Measurements from ENCODE around the gene KCNAB1.

KCNAB1 gene

DNA sequence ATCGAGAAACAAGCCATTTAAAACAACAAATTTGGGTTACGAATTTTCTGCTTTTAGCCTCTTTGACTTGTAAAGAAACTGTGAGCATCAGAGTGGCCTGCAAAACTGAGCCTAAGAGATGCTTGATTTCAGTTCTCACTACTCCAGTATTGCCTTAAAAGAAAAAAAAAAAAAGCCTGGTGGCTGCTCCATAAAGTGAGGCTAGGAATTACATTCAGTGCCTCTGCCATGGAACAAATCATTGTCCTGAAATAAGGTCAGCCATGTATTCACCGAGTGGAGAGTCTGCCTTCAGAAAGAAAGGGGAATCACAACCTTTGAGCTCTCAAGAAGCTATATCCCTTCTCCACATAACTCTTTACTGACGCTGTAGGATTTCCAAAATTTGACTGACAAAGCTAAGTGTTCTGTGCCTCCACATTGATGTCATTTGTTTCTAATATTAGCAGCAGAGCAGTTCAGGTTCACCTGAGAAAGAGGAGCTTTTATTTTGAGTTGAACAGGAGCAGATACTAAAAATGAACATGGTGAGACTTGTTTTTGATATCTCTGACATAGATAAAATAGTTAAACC lies 297.3 kb downstream of the KCNAB1 start:
- no peak for DNase-seq

DNA sequence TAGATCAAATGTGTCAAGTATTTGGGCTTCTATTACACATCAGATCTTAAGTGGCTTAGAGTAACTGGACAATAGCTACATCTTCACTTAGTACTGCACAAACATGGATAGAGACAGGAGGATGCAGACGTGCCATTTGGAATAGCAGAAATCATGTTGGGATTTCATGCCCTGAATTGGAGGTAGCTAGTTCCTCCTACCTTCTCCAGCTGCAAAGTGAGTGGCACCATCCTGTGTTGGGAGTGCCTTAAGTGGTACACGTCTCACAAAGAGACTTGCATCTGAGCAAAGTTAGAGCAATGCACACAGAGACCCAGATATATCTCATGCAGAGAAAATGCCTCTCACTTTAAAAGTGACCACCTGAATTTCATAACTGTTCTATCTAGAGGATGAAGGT lies 298.1 kb downstream of the KCNAB1 start:
- DNase-seq = no peak

DNA sequence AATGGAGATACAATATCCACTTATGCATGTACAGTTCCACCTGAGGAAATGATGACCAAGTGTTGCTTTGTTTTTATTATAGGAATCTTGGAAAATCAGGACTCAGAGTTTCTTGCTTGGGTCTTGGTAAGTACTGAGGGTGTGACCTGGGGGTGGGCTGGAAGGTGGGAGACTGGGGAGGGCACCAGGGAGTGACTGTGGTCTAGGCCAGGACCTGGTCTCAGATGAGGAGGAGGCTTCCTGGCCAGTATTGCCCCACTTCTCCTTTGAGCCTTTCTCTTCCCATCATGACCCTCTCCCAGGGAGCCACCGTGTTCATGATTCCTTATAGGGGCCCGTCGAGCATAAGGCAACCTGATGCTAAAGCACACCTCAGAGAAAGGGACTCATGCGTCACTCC lies 301.2 kb downstream of the KCNAB1 start:
- no peak for DNase-seq

DNA sequence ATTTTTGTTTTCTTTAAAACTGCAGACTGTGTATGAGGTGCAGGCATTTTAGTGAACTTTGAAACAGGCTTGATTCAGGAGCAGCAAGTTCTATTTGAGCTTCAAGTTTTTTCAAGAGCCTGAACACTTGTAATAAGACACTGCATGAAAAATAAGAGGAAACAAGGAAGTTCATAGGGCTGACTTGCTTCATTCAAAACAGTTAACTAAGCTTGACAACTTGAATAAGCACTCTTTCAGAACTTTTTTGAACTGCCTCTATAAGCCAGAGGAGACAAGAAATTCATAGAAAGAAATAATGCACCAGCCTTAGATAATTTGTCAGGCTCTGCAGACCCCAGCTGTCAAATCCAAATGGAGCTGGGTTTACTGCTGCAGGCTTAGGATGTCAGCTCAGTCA lies 304.4 kb downstream of the KCNAB1 start:
- no peak for DNase-seq

DNA sequence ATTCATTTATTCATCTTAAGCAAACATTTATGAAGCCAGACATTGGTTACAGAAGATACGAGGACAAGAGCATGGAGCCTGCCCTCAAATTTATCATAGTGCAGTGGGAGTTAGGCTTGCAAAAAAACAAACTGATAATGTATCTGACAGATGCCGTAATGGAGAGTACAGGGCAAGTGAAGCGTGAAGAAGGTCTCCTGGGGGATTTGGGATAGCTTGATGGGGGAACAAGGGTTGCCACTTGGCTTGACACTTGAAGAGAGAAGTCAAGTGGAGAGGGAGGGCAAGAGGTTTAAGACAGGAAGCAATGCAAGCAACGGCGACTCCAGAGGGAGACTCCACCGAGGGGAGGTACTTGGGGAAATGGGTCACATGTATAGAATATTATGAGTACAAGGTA lies 305.3 kb downstream of the KCNAB1 start:
- no peak for DNase-seq

DNA sequence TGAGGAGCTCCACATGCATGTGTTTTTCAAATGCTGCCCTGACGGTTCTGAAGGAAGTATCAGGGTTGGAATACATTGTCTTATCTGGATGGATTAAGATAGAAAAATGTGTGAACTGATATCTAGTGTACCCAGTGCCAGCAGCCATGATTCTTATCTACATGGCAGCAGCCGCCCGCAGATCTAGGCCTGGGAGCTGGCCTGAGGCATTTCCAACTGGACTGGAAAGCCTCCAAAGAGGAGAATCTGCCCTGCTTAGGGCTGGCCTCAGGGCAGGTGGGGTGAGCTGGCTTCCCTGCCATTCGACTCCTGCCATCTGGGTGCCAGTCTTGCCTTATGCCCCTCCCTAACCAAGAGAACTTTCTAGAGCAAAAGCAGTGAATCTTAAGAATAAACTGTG lies 308.7 kb downstream of the KCNAB1 start:
- no peak for DNase-seq

DNA sequence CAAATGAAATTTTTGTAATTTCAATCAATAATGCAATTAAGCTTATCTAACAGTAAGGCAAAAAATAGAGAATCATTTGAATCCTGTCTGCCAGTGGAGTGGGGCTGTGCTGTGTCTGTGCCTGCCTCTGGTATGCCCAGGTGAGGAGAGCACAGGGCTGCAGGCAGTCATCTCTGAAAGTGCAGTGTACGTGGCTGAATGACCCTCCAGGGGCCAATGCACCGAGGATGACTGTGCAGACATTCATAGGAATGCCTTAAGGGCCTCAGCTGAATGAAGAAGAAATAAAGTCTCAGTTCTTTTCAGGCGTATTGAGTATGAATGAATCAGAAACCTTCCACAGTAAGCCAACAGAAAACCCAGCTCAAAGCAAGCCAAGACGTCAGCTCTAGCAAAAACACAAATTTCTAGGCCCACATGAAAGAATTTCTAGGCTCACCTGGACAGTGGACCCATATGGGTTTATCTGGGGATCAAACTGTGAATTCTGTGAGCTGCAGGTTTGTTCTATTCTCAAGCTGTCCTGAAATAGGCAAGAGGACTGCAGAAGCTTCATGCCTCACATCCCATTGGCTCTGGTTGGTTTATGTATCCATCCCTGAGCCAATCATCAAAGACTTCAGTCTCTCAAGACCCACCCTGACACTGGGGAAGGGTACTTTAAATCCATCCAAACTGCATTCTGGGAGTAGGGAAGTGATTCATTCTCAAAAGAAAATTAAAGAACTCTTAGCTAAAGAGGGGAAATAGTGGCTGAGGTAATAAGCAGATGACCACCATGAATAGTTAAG lies 311.2 kb downstream of the KCNAB1 start:
- DNase-seq = no peak

DNA sequence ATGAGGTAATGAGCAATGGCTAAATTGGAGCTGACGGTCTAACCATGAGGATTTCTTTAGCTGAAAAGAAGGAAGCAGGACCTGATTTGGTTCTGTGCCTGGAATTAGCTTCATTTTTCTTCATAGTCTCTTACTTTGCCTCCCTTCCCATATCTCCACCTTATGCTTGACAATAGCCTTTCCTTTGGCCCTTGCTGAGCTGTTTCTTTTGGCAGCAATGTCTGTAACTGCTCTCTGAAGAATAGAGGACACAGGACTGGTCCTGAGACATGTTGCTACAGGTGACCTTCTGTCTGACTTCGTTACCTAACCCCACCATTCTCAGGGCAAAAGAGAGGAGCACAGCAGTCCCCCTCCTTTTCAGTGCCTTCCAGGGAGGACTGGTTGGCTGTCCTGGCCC lies 312.2 kb downstream of the KCNAB1 start:
- DNase-seq = no peak

DNA sequence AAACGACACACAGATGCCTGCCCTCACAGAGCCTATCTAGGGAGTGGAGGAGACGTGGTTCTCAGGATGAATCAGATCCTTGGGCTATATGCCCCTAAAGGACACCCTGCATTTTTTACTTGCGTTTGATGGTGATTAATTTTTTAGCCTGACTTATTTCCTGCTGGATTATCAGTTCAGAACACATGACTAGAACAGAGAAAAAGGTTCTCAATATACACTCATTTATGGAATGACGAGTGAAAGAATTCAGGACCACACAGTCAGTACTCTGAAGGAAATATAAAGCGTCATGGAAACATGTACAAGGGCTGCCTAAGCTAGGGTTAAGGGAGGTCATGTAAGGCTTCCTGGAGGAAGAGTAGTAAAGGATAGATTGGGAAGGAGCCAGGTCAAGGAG lies 312.8 kb downstream of the KCNAB1 start:
- no peak for DNase-seq

DNA sequence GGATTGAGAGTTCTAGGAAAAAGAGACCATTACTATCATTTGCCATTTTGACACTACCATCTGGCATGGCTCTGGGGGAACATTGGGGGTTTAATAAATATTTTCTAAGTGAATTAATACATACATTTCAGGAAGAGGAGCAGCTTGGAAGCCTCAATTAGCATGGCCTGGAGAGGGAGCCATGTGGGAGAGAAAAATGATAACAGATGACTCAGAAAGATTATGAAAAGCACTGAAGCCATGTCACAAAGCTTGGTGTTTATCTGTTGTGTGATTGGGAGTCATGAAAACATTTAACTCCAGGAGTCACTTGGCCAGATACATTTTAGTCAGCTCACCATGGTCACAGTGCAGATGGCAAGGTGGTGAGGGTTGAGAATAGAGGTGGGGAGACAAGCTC lies 313.5 kb downstream of the KCNAB1 start:
- no peak for DNase-seq

DNA sequence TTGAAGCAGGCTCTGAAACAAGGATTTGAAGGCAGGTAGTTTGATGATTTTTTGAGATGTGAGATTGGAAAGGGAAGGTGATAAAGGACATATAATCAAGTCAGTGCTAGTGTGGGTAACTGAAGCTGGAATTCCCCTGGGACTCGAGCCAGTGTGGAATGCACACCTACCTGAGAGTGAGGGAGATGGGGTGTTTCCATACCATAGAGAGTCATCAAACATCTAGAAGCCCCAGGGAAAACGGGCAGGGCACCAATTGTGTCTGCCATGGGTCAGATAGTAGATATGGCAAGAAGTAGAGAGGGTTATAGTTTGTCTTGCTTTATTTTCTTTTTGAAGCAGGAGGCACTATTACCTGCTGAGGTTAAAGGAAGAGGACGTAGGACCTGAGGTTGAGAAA lies 314.5 kb downstream of the KCNAB1 start:
- DNase-seq = no peak

DNA sequence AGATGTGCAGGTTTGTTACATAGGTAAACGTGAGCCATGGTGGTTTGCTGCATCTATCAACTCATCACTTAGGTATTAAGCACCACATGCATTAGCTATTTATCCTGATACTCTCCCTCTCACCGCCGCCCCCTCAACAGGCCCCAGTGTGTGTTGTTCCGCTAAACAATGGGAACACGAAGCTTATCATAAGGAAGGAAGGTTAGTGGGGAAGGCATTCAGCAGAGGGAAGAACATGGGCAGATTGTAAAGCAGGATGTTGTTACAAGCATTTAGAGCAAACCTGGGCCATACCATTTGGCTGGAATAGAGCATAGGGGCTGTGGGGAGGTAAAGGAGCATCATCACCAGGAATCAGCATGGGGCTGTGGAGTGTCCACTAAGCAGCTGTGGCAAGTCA lies 322.7 kb downstream of the KCNAB1 start:
- no peak for DNase-seq

DNA sequence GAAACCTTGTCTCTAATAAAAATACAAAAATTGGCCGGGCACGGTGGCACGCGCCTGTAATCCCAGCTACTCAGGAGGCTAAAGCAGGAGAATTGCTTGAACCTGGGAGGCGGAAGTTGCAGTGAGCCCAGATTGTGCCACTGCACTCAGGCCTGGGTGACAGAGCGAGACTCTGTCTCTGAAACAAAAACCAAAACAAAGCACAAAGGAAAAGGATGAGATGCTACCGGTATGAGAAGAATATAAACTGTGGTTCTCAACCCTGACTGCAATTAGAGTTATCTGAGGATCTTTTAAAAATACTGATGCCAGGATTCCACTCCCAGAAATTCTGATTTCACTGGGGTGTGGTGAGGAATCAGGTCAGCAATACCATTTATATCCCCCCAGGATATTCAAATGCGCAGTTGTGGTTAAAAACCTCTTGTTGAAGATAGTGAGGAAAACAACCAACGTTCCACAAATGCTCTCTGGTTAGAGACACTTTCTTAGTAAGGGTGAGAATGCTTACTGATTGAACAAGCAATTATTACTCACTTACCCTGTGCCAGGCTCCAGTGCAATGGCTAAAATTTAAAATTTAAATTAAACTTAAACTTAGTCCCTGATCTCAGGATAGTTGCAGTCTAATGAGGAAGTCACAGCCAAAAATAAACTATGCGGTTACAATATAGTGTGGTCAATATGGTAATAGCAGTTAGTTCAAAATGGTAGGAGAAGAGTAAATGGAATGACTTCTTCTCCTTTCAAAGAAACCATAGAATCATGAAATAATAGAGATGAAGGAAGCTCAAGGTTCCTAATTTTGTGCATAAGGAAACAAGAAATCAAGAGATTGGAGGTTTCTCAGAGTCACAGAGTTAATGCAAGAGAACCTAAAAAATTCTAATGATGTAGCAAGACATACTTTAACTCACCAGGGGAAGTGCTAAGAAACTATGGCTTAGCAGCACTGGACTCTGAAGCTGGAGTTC lies 325.0 kb downstream of the KCNAB1 start:
- no peak for DNase-seq

DNA sequence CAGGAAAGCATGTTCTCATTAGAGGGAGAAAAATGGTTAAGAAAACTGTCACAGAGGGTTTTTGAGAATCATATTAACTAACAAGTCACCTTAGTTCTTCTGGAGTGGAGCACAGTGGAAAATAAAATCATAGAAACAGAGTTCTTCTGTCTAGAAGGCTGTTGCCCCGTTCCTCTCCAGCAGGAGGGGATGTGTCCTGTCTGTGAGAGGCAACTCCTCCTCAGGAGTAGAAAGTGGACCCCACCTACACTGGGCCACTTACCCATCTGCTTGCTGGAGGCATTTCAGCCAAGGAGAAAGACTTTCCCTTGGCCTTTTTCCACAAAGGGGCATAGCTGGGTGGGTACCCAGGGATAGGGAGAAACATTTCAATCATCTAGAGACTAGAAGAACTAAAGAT lies 327.9 kb downstream of the KCNAB1 start:
- DNase-seq = no peak

DNA sequence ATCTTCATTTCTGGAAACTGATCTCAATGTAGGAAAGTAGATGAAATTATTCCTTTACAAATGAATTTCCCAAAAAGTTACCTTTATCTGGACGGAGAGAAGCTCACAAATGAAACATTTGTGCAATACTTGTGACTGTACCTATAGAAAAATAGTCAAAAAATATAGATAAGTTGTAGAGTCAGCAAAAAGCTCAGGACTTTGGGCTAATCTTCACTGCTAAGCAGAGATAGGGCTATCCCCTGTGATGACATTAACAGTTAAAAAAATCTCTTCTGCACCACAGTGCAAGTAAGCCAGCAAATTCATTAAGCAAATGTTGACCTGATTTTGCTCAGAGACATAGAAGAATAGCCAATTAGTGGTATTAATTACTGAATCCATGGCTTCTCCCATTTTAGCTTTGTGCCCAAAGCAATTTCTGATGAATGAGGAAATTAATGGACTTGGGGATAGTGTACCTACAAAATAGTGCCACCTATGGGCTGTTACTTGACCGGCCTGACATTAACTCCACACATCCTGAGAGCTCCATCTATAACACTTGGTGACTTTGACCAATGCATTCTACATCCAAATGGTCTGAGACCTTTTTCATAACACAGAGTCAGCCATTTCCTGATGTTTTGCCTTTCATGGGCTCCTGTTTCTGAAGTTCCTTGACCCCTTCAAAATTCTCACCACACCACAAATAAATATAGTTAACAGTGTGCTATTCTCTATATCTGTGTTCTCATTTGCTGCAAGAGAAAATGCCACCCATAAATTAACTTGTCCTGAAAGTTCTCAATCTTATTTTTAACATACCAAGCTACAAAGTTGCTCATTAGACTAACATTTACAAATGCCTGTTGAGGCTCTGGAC lies 329.6 kb downstream of the KCNAB1 start:
- peak; percentile 70 for DNase-seq

DNA sequence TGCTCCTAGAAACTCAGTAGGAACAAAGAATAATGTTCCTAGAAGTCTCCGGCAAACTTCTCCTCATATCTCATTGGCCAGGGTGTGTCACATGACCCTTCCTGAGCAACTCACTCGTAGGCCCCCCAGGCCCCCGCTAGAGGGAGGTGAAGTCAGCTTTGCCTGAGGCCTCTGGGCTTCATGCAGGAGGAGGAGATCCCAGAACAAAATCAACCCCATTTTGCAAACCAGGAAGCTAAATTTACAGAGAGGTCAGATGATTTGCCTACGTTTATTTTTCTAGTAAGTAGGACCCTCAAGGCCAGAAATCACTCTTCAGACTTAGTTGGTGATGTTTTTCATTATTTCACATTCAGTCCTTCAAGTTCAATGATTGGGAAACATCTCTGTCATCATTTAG lies 335.5 kb downstream of the KCNAB1 start:
- no peak for DNase-seq

DNA sequence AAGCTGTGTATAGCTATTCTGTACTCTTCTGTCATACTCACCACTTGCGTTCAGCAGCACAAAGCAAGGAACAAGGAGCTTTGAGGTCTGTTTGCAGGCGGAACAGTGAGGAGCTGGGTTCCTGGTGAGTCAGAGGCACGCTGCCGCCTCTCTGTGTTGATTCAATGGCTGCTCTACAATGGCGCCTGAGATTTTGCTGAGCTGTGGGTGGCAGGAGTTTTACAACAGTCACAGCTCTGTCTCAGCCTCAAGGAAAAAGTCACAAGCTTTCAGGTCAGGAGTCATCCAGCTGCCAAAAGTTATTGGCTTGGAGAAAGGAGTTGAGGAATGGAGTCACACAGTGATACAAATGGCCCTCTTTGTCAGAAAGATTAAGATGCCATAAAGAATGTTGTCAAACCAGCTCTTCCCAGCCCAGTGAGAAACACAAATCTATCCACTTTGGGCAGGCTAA lies 336.4 kb downstream of the KCNAB1 start:
- DNase-seq = no peak

DNA sequence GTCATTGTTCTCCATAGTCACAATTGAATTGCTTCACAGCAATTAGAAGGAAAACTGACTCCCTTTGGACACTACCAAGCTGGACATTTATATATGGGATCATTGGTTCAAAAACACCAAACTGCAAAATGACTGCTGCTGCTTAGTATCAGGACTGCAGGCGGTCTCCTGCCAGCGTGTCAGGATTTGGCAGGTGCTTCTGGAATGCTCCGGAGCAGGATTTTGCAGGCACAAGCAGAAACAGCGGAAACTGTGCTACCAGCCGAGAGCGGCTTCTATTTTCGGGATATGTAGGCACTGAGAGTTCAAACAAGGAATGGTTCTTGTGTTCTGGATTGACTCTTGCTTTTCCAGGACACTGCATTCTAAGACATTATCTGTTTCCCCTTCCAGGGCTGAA lies 339.1 kb downstream of the KCNAB1 start:
- DNase-seq = no peak

DNA sequence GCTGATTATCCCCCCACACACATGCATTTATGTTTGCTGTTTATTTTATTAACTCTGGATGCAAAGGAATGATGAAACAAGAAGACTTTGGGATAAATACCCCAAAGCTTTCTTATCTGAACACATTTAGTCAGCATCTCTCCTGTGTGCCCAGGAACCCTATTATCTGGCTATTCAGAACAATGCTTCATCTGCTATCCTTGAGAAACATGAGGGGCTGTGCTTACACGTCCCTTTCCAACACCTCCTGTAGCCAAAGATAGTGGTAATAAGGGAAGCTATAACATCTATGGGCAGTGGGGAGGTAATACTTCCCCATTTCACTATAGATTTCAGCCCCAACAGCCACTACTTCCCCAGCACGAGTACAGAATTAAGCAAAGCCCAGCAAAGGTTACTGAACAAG lies 339.8 kb downstream of the KCNAB1 start:
- no peak for DNase-seq

DNA sequence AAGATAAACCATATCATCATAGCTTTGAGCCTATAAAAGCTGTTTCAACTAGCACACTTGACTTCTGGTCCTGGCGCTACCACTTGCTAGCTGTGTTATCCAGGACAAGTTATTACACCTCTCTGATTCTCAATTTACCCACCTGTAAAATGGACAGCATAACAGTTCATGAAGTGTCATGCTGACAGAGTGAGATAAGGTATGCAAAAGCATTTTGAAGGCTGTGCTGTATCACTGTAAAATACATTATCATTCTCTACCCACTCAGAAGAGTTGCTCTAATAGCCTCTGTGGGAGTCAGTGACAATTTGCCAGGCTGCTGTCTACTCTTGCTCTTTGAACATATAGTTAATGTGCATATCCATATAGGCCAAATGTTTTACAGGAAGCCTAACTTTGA lies 341.5 kb downstream of the KCNAB1 start:
- DNase-seq = no peak

DNA sequence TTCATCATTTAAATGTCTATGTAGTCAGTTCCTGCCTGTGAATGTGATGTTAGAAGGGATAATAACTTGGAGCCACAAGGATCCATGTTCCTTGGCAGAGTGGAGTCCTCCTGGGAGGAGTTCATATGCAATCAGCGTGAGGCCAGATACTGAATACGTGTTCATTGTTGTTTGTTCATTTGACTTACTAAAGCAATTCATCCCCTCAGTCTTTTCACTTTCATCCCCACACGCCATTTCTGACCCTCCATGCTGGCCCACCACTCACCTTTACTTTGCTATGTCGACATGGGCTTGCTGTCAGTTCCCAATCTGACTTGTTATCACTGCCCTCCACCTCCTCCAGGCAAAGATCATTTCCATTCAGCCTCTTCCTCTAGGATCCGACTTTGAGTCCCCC lies 342.7 kb downstream of the KCNAB1 start:
- no peak for DNase-seq

DNA sequence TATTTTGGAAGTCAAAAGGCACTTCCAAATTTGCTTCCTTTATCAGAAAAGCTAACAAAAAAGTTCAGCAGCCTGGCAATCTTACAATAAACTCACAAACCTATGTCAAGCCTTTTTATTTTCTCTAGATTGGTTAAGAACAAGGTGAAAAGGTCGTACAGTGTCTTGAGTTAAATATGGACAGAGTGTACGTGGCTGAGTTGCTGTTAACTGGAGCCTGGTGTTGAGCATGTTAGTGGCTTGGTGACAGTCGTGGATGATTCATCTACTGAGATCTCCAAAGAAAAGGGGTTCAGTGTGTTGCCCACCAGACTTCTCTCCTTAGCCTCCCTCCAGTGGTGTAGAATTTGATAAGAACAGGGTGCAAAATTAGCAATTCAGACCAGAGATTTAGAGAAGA lies 344.8 kb downstream of the KCNAB1 start:
- DNase-seq = no peak

DNA sequence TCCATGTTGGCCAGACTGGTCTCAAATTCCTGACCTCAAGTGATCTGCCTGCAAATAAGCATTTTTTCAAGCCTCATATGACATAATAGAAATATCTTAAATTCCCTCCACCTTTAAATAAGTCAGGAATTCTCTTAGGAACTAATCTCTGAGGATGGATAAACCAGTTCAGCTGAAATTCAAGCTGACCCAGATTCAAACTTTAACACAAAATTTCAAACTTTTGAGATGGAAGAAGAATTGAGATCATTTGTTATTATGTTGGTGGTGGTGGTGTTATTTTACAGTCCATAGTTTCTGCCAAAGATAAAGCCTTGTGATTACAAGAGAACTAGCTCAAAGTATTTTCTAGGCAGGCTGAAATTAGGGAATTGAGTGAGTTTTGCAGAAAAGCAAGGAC lies 349.1 kb downstream of the KCNAB1 start:
- no peak for DNase-seq
